K562 (cell line): Measurements from ENCODE around the gene ZDHHC3. TPM values are rescaled to one million over a fixed set of nuclear protein-coding genes. Genes with fewer than 3 reads are reported as not detected.

Experiments
- ATAC-seq: fragments of 200-7000 bp; cut with Tn5 transposase; 3 replicates; pipeline ENCODE4 v1.9.1; 2020; ENCODE audit warnings: moderate library complexity
- BruUV-seq: library from RNA; stranded (reverse); fragments of 400-500 nt; replicated peaks from 2 replicates; lab custom pipeline; 2021; lab: Mats Ljungman, UMichigan
- CTCF ChIA-PET: fragments of 300-600 bp; formaldehyde crosslinking; extraction: SDS; loops from one replicate; lab custom pipeline; 2021; ENCODE audit warnings: low intra/inter-chr PET ratio; lab: Yijun Ruan, JAX
- POLR2A ChIA-PET: fragments of 300-600, 350-650 bp; sonication (Branson Sonifier 250); formaldehyde crosslinking; extraction: SDS; loops from one replicate; lab custom pipeline; 2021; ENCODE audit warnings: antibody characterized with exemption, inconsistent platforms; lab: Yijun Ruan, JAX
- DNase-seq, 4 experiments: peaks; one replicate each; pipeline versions ENCODE4 v3.0.0 to v3.0.0-alpha.2; 2011 to 2018; ENCODE audit warnings: low spot score in 3 of 4, mixed read lengths in 3 of 4; ENCODE audit errors: extremely low read depth in 1 of 4
- FAIRE-seq: peaks from 2 replicates; lab custom pipeline; 2011; peaks lifted over from hg19 to GRCh38; lab: Jason Lieb, UNC
- H2AFZ ChIP-seq: 2 replicates; pipeline ENCODE4 v1.6.0; 2011; ENCODE audit warnings: low read depth, low read length, control low read depth, inconsistent platforms
- H3K27ac ChIP-seq: fragments of 200-600 bp; 3 replicates; pipeline ENCODE4 v1.8.0; 2011; ENCODE audit warnings: low read depth, mild to moderate bottlenecking, control low read depth, inconsistent platforms, low read length, moderate library complexity, mixed read lengths; ENCODE audit errors: extremely low read depth
- H3K27me3 ChIP-seq, 2 experiments: fragments of 300-600 bp in 1 of 2; 2 replicates in 1 of 2; 3 replicates in 1 of 2; pipeline versions ENCODE4 v1.6.0 to v1.8.0; 2011; ENCODE audit warnings: inconsistent platforms in 2 of 2, low read length in 2 of 2, mild to moderate bottlenecking in 1 of 2, mixed read lengths in 1 of 2, moderate library complexity in 1 of 2; ENCODE audit not compliant: control insufficient read depth in 2 of 2, insufficient read depth in 2 of 2
- H3K36me3 ChIP-seq: fragments of 300-600 bp; 3 replicates; pipeline ENCODE4 v1.8.0; 2011; ENCODE audit warnings: mild to moderate bottlenecking, low read length, inconsistent platforms; ENCODE audit not compliant: control insufficient read depth, insufficient read depth
- H3K4me1 ChIP-seq, 2 experiments: fragments of 200-600 bp in 1 of 2; replicated peaks in 1 of 2; 2 replicates in 1 of 2; 3 replicates in 1 of 2; pipeline versions ENCODE4 v1.5.1 to v1.8.0; 2011; ENCODE audit warnings: inconsistent platforms in 2 of 2, low read length in 2 of 2, mild to moderate bottlenecking in 1 of 2, mixed read lengths in 1 of 2, moderate library complexity in 1 of 2; ENCODE audit not compliant: control insufficient read depth in 2 of 2, insufficient read depth in 2 of 2
- H3K4me2 ChIP-seq: 2 replicates; pipeline ENCODE4 v1.6.1; 2011; ENCODE audit warnings: low read length, control low read depth, inconsistent platforms, mixed read lengths; ENCODE audit not compliant: insufficient read depth
- H3K4me3 ChIP-seq: fragments of 200-600 bp; sonication (generic), shearing (Covaris generic); 2 replicates; pipeline ENCODE4 v1.5.1; 2016; ENCODE audit warnings: control low read depth, inconsistent platforms
- H3K79me2 ChIP-seq: fragments of 200-600 bp; 3 replicates; pipeline ENCODE4 v1.8.0; 2011; ENCODE audit warnings: low read length, inconsistent platforms; ENCODE audit not compliant: control insufficient read depth, insufficient read depth
- H3K9ac ChIP-seq, 2 experiments: 2 replicates each; pipeline versions ENCODE4 v1.6.0 to v1.6.1; 2011; ENCODE audit warnings: low read depth in 2 of 2, low read length in 2 of 2, control low read depth in 1 of 2, inconsistent platforms in 1 of 2, mild to moderate bottlenecking in 1 of 2, mixed read lengths in 1 of 2; ENCODE audit not compliant: insufficient read depth in 1 of 2
- H3K9me1 ChIP-seq: one replicate; pipeline ENCODE4 v1.6.0; 2011; ENCODE audit warnings: inconsistent platforms, mild to moderate bottlenecking, low read length, moderate library complexity; ENCODE audit not compliant: control insufficient read depth, insufficient read depth
- H3K9me3 ChIP-seq: replicated peaks from 2 replicates; pipeline ENCODE4 v1.5.1; 2011; ENCODE audit warnings: low read depth, low read length, inconsistent platforms; ENCODE audit not compliant: control insufficient read depth, insufficient read depth
- H4K20me1 ChIP-seq: replicated peaks from 2 replicates; pipeline ENCODE4 v1.6.1; 2011; ENCODE audit warnings: low read length, inconsistent platforms, mixed read lengths; ENCODE audit not compliant: control insufficient read depth, insufficient read depth
- CTBP1 ChIP-seq: fragments of 450-650 bp; IDR thresholded peaks from 2 replicates; pipeline ENCODE4 v1.6.1; 2016; ENCODE audit warnings: borderline replicate concordance
- DDX20 ChIP-seq: fragments of 450-650 bp; IDR thresholded peaks from 2 replicates; pipeline ENCODE4 v1.6.1; 2016; ENCODE audit warnings: missing genetic modification characterization, low read depth, mild to moderate bottlenecking, missing compliant biosample characterization, moderate library complexity
- DPF2 ChIP-seq: fragments of 450-650 bp; IDR thresholded peaks from 2 replicates; pipeline ENCODE4 v1.6.1; 2016
- MCM2 ChIP-seq: fragments of 450-650 bp; IDR thresholded peaks from 2 replicates; pipeline ENCODE4 v1.6.1; 2017; ENCODE audit warnings: low read depth, mild to moderate bottlenecking
- MEIS2 ChIP-seq: fragments of 450-650 bp; IDR thresholded peaks from 2 replicates; pipeline ENCODE4 v1.6.1; 2014; ENCODE audit warnings: mild to moderate bottlenecking; ENCODE audit not compliant: partially characterized antibody
- POLR2AphosphoS5 ChIP-seq: IDR thresholded peaks from 2 replicates; pipeline ENCODE4 v1.6.1; 2011; ENCODE audit warnings: mild to moderate bottlenecking, low read depth, low read length, moderate library complexity; ENCODE audit not compliant: control insufficient read depth, insufficient read depth
- RCOR1 ChIP-seq, 2 experiments: IDR thresholded peaks; 2 replicates each; pipeline ENCODE4 v1.6.1; 2012; ENCODE audit warnings: low read depth in 2 of 2, low read length in 2 of 2, borderline replicate concordance in 1 of 2, improper control_type of control experiment in 1 of 2
- RNF2 ChIP-seq: sonication (generic); IDR thresholded peaks from 2 replicates; pipeline ENCODE4 v1.6.1; 2016
- SLC30A9 ChIP-seq: fragments of 250-450 bp; sonication (Bioruptor Pico); IDR thresholded peaks from 2 replicates; pipeline ENCODE4 v1.8.0; 2022; ENCODE audit warnings: mild to moderate bottlenecking, moderate library complexity
- SMAD4 ChIP-seq: fragments of 250-450 bp; sonication (Bioruptor Pico); conservative IDR thresholded peaks from 2 replicates; pipeline ENCODE4 v1.8.0; 2021; ENCODE audit warnings: inconsistent platforms, mild to moderate bottlenecking, moderate library complexity
- SMARCA4 ChIP-seq: fragments of 450-650 bp; IDR thresholded peaks from 2 replicates; pipeline ENCODE4 v1.6.1; 2016
- SMARCE1 ChIP-seq: fragments of 450-650 bp; IDR thresholded peaks from 2 replicates; pipeline ENCODE4 v1.7.1; 2016; ENCODE audit warnings: mild to moderate bottlenecking
- SOX6 ChIP-seq: fragments of 450-650 bp; IDR thresholded peaks from 2 replicates; pipeline ENCODE4 v1.6.1; 2014; ENCODE audit warnings: mild to moderate bottlenecking
- SPI1 ChIP-seq: IDR thresholded peaks from 2 replicates; pipeline ENCODE4 v1.6.1; 2011; ENCODE audit warnings: low read depth, low read length, control low read depth, borderline replicate concordance
- STAT5A ChIP-seq: IDR thresholded peaks from 2 replicates; pipeline ENCODE4 v1.6.1; 2012; ENCODE audit warnings: low read length, inconsistent platforms, borderline replicate concordance
- TEAD4 ChIP-seq, 2 experiments: sonication (generic) in 1 of 2; formaldehyde crosslinking in 1 of 2; IDR thresholded peaks; 2 replicates each; pipeline versions ENCODE4 v1.6.1 to v1.8.0; 2012 to 2022; ENCODE audit warnings: borderline replicate concordance in 1 of 2, inconsistent platforms in 1 of 2, low read length in 1 of 2, mild to moderate bottlenecking in 1 of 2, missing genetic modification reagents in 1 of 2
- ZBTB2 ChIP-seq: fragments of 450-650 bp; IDR thresholded peaks from 2 replicates; pipeline ENCODE4 v1.6.1; 2016; ENCODE audit warnings: antibody characterized with exemption
- ZEB2 ChIP-seq: fragments of 450-650 bp; IDR thresholded peaks from 2 replicates; pipeline ENCODE4 v1.6.1; 2016
- ZNF277 ChIP-seq: fragments of 250-450 bp; sonication (Bioruptor Pico); IDR thresholded peaks from 2 replicates; pipeline ENCODE4 v1.8.0; 2022; ENCODE audit warnings: inconsistent platforms, mild to moderate bottlenecking, moderate library complexity, borderline replicate concordance
- WGBS: fragments of 100-300 bp; shearing (Covaris generic); methylation state at CpG from one replicate; pipeline ENCODE4 v1.1.6; 2016; ENCODE audit warnings: low coverage, mixed read lengths; ENCODE audit not compliant: insufficient coverage; ENCODE audit errors: missing lambda C conversion rate; 5-methylcytosine and 5-hydroxymethylcytosine counted together
- in situ Hi-C: fragments of 300-500 bp; cut with MboI; formaldehyde crosslinking; loops from 4 replicates; pipeline ENCODE4 v1.15.0; 2018; ENCODE audit warnings: inconsistent platforms, mixed read lengths
- intact Hi-C: fragments of 100-400 bp; cut with micrococcal nuclease; formaldehyde crosslinking; loops from 2 replicates; pipeline ENCODE4 v1.14.2; 2022
- polyA plus RNA-seq, 8 experiments: library from polyadenylated mRNA; depleted of rRNA in 4 of 8; stranded (reverse) in 5 of 8; unstranded in 3 of 8; fragments of >200 nt; fragmentation: Nextera tagmentation in 2 of 8; fragmentation: Illumina TruSeq in 1 of 8; extraction: Ambion mirVana in 2 of 8; extraction: Trizol in 1 of 8; gene quantifications; 2 replicates each; pipeline versions ENCODE4 v1.2.1 to v1.2.3, GENCODE V29; 2011 to 2014; ENCODE audit warnings: inconsistent platforms in 1 of 8, missing spikeins in 1 of 8
- total RNA-seq, 7 experiments: library from RNA; depleted of rRNA in 6 of 7; stranded (reverse); fragments of >200 nt in 6 of 7; fragmentation: Illumina TruSeq in 2 of 7; extraction: Trizol in 2 of 7; gene quantifications; 2 replicates each; pipeline versions ENCODE4 v1.2.1 to v1.2.3, GENCODE V29; 2011 to 2021; ENCODE audit warnings: low replicate concordance in 1 of 7
- TF ChIP-seq, protein P1 (sequence below), 2 experiments: fragments of 450-650 bp in 1 of 2; sonication (generic) in 1 of 2; formaldehyde crosslinking in 1 of 2; IDR thresholded peaks in 1 of 2; conservative IDR thresholded peaks in 1 of 2; 2 replicates each; pipeline versions ENCODE4 v1.6.1 to v1.8.1; 2016 to 2023; ENCODE audit warnings: mild to moderate bottlenecking in 2 of 2, moderate library complexity in 2 of 2, inconsistent platforms in 1 of 2, missing genetic modification reagents in 1 of 2

Gene ZDHHC3
- total and polyA plus RNA-seq, 9 of the 15 experiments (the other 6 are each of a cell fraction or from before 2014, with no cell fraction given): 10.3 to 120 (median 67.2) TPM

DNA sequence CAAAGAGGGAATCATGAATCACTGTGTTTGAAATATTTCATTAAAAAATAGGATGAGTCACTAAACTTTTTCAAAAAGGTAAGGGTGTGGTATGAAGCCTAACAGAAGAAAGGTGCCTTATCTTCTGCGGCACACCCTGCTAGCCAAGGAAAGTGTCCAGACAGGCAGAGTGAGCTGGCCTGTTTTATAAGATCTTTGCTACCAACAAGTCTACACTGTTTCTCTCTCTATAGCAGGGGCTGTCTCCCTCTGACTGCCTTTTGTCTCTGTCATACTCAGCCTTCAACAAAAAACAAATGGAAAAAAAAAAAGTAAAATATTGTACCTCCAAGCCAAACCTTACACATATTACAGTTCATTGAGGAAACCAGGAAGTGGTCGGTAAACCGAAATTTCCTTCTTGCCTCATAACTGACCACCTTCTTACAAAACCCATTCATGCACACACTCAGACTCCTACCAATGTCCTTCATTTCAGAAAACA, 9.1 kb downstream of the ZDHHC3 start:
- WGBS: 12% methylated on average over 3 of the region's 3 CpGs
- Histone ChIP-seq H3K27ac (peak overlapping the region; percentile 30; the same call in 2 of the 3 replicates), H2AFZ (no peak overlapping the region), H4K20me1 (peaks cover 17% of the 10 kb centered on the region), H3K4me1 (peaks cover 35 to 53% of the 10 kb centered on the region in 2 experiments), H3K9me3 (no peaks in the 10 kb centered on the region), H3K4me2 (peak overlapping the region; percentile 41; the same call in 1 of the 2 replicates), H3K79me2 (peaks cover 84% of the 10 kb centered on the region), H3K9me1 (peaks cover 11% of the 10 kb centered on the region), H3K9ac (no peak overlapping the region; a peak in 2 of 4 replicates), H3K36me3 (peaks cover 10% of the 10 kb centered on the region), H3K27me3 (no peaks in the 10 kb centered on the region), H3K4me3 (no peak overlapping the region)
- in situ Hi-C loops (no loop called here), intact Hi-C loops (no loop called here)
- no TSS peak for BruUV-seq
- FAIRE-seq: peak; percentile 88
- CTCF ChIA-PET: no interaction called here
- POLR2A ChIA-PET: interaction anchor here (1.0 to 3.2 kb wide), 6 partner anchors 10 to 679 kb away, joined by 3 to 11 read pairs (median 6); partner anchors contain the start of genes EXOSC7 and ZDHHC3
- peak; percentile 76 for ATAC-seq
- DNase-seq: peak; percentile 69 to 83 (median 82)
- no peak for TF ChIP-seq ZNF277 (CRISPR knock-in tag)
- 0 out of 2 replicates have a peak, but pooled peaks have one; percentile 32 for TF ChIP-seq ZBTB2
- peak; percentile 72 for TF ChIP-seq SPI1
- TF ChIP-seq CTBP1: peak; percentile 79; the same call in 1 of the 2 replicates
- TF ChIP-seq DDX20 (tag): no peak
- peak; percentile 79 for TF ChIP-seq TEAD4 (IDR thresholded peaks at IDR 0.05; ENCODE audit: low read length)
- TF ChIP-seq TEAD4 (CRISPR knock-in tag; IDR thresholded peaks at IDR 0.05; ENCODE audit: borderline replicate concordance): no peak
- TF ChIP-seq DPF2: peak; percentile 84
- TF ChIP-seq RNF2: 0 out of 2 replicates have a peak, but pooled peaks have one; percentile 18
- TF ChIP-seq SMARCA4: peak; percentile 73
- peak; percentile 85 for TF ChIP-seq SMAD4 (CRISPR knock-in tag)
- peak; percentile 95 for TF ChIP-seq SOX6
- TF ChIP-seq RCOR1 (IDR thresholded peaks at IDR 0.05; ENCODE audit: borderline replicate concordance in 1 of 2, low read depth in 2 of 2, low read length in 2 of 2): peak; percentile 11 to 69; a peak in 3 of 4 replicates
- peak; percentile 97 for TF ChIP-seq ZEB2
- peak; percentile 5 for TF ChIP-seq MEIS2
- peak; percentile 48; the same call in 1 of the 2 replicates for TF ChIP-seq STAT5A
- peak; percentile 77 for TF ChIP-seq POLR2AphosphoS5
- peak; percentile 73; the same call in 1 of the 2 replicates for TF ChIP-seq SMARCE1
- no peak for TF ChIP-seq MCM2
- TF ChIP-seq, protein P1, sequence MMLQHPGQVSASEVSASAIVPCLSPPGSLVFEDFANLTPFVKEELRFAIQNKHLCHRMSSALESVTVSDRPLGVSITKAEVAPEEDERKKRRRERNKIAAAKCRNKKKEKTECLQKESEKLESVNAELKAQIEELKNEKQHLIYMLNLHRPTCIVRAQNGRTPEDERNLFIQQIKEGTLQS (IDR thresholded peaks at IDR 0.05): peak; percentile 72
- TF ChIP-seq, protein P1 (CRISPR knock-in tag; conservative IDR thresholded peaks at IDR 0.05): no peak
- no peak for TF ChIP-seq SLC30A9 (CRISPR knock-in tag)
